Measurements from ENCODE around the gene HTRA3. TPM values are rescaled to one million over a fixed set of nuclear protein-coding genes. Genes with fewer than 3 reads are reported as not detected.

The HTRA3 gene
- polyA plus RNA-seq, 1 experiment, result 16.3 TPM

- ChIA-PET POLR2A (no interaction called here), CTCF (interaction anchor here (2.6 kb wide), 1 partner anchor 12 kb away, joined by 8 read pairs; no protein-coding TSS in a partner anchor)
- Histone ChIP-seq H3K27ac (ENCODE audit: low read depth, low read length) (no peak overlapping the region), H3K9me3 (ENCODE audit: control insufficient read depth, insufficient read depth, low read length) (no peaks in the 10 kb centered on the region; the same call in 1 of the 2 replicates), H3K4me3 (ENCODE audit: low read depth, low read length) (no peak overlapping the region), H3K27me3 (ENCODE audit: control insufficient read depth, insufficient read depth, low read length) (peaks cover 2% of the 10 kb centered on the region)
- TF ChIP-seq, protein P1, sequence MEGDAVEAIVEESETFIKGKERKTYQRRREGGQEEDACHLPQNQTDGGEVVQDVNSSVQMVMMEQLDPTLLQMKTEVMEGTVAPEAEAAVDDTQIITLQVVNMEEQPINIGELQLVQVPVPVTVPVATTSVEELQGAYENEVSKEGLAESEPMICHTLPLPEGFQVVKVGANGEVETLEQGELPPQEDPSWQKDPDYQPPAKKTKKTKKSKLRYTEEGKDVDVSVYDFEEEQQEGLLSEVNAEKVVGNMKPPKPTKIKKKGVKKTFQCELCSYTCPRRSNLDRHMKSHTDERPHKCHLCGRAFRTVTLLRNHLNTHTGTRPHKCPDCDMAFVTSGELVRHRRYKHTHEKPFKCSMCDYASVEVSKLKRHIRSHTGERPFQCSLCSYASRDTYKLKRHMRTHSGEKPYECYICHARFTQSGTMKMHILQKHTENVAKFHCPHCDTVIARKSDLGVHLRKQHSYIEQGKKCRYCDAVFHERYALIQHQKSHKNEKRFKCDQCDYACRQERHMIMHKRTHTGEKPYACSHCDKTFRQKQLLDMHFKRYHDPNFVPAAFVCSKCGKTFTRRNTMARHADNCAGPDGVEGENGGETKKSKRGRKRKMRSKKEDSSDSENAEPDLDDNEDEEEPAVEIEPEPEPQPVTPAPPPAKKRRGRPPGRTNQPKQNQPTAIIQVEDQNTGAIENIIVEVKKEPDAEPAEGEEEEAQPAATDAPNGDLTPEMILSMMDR (IDR thresholded peaks at IDR 0.05; ENCODE audit: low read depth, low read length), result no peak
- no peak for DNase-seq (ENCODE audit: low read depth, low spot score)
Measured at GRCh38 chr4:8230033-8230432, 39.5 kb upstream of the HTRA3 start.

- no peak overlapping the region for H3K27ac ChIP-seq (ENCODE audit: low read depth, low read length)
- CTCF ChIA-PET, result interaction anchor here (0.6 to 2.6 kb wide), 2 partner anchors 12 to 35 kb away, joined by 3 to 8 read pairs; no protein-coding TSS in a partner anchor
Measured at GRCh38 chr4:8230891-8231290, 38.7 kb upstream of the HTRA3 start.

GRCh38 chr4:8231551-8232049 is 38.0 kb upstream of the HTRA3 start:
- no peak for DNase-seq (ENCODE audit: low read depth, low spot score)
- CTCF ChIA-PET, result interaction anchor here (1.5 kb wide), 1 partner anchor 11 kb away, joined by 5 read pairs; no protein-coding TSS in a partner anchor

More at GRCh38 chr4:8230891-8231290, 38.7 kb upstream of the HTRA3 start:
- no peaks in the 10 kb centered on the region; the same call in 1 of the 2 replicates for H3K9me3 ChIP-seq (ENCODE audit: control insufficient read depth, insufficient read depth, low read length)
- TF ChIP-seq, protein P1 (IDR thresholded peaks at IDR 0.05; ENCODE audit: low read depth, low read length), result no peak
- H3K4me3 ChIP-seq (ENCODE audit: low read depth, low read length), result no peak overlapping the region
- POLR2A ChIA-PET, result interaction anchor here (0.7 kb wide), 1 partner anchor 163 kb away, joined by 3 read pairs; no protein-coding TSS in a partner anchor
- no peak for DNase-seq (ENCODE audit: low read depth, low spot score)
- no peaks in the 10 kb centered on the region for H3K27me3 ChIP-seq (ENCODE audit: control insufficient read depth, insufficient read depth, low read length)

GRCh38 chr4:8232748-8233147 is 36.8 kb upstream of the HTRA3 start:
- POLR2A ChIA-PET, result no interaction called here
- Histone ChIP-seq H3K27ac (ENCODE audit: low read depth, low read length) (no peak overlapping the region), H3K4me3 (ENCODE audit: low read depth, low read length) (no peak overlapping the region), H3K27me3 (ENCODE audit: control insufficient read depth, insufficient read depth, low read length) (no peaks in the 10 kb centered on the region), H3K9me3 (ENCODE audit: control insufficient read depth, insufficient read depth, low read length) (no peaks in the 10 kb centered on the region; the same call in 1 of the 2 replicates)
- DNase-seq (ENCODE audit: low read depth, low spot score), result no peak
- CTCF ChIA-PET, result interaction anchor here (1.5 kb wide), 1 partner anchor 9 kb away, joined by 5 read pairs; no protein-coding TSS in a partner anchor
- TF ChIP-seq, protein P1 (IDR thresholded peaks at IDR 0.05; ENCODE audit: low read depth, low read length), result no peak

More at GRCh38 chr4:8231551-8232049, 38.0 kb upstream of the HTRA3 start:
- TF ChIP-seq, protein P1 (IDR thresholded peaks at IDR 0.05; ENCODE audit: low read depth, low read length), result no peak
- no peak overlapping the region for H3K4me3 ChIP-seq (ENCODE audit: low read depth, low read length)
- POLR2A ChIA-PET, result no interaction called here
- no peak overlapping the region for H3K27ac ChIP-seq (ENCODE audit: low read depth, low read length)
- no peaks in the 10 kb centered on the region for H3K27me3 ChIP-seq (ENCODE audit: control insufficient read depth, insufficient read depth, low read length)
- no peaks in the 10 kb centered on the region; the same call in 1 of the 2 replicates for H3K9me3 ChIP-seq (ENCODE audit: control insufficient read depth, insufficient read depth, low read length)

- no peaks in the 10 kb centered on the region for H3K27me3 ChIP-seq (ENCODE audit: control insufficient read depth, insufficient read depth, low read length)
- H3K9me3 ChIP-seq (ENCODE audit: control insufficient read depth, insufficient read depth, low read length), result no peaks in the 10 kb centered on the region; the same call in 1 of the 2 replicates
- ChIA-PET POLR2A (no interaction called here), CTCF (no interaction called here)
- no peak for DNase-seq (ENCODE audit: low read depth, low spot score)
- no peak overlapping the region for H3K27ac ChIP-seq (ENCODE audit: low read depth, low read length)
- H3K4me3 ChIP-seq (ENCODE audit: low read depth, low read length), result no peak overlapping the region
- TF ChIP-seq, protein P1 (IDR thresholded peaks at IDR 0.05; ENCODE audit: low read depth, low read length), result no peak
Measured at GRCh38 chr4:8233672-8234484, 35.7 kb upstream of the HTRA3 start.
